GM21576 (cell line): ENCODE results near the gene UGT2A3.

ENCODE experiments used
- ATAC-seq: cut with Tn5 transposase; IDR thresholded peaks from one replicate; pipeline ENCODE4 v1.9.1; 2021; ENCODE audit warnings: mild to moderate bottlenecking, moderate library complexity; ENCODE audit not compliant: unreplicated experiment

Gene UGT2A3

DNA sequence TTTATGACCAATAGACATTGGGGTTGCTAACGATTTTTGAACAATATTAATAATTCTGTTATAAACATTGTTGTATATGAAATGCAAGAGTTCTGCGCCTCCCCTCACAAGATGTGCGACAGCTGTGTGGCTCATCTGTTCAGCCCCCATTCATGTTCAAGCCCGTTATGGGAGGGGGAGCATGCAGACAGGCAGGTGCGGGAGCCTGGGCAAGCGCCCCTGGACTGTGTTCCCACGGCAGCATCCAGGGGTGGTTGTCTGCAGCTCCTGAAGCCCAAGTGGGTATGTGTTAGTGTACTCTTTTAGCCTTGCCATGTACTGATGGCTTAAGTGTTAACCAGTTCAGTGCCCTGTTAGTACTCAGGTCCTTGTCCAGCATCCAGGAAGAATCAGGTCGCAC, 34.6 kb downstream of the UGT2A3 start:
- no peak for ATAC-seq

- no peak for ATAC-seq
These were observed 38.8 kb downstream of the UGT2A3 start for GRCh38 chr4:68912807-68913206.

- ATAC-seq, result no peak
These were observed 42.2 kb downstream of the UGT2A3 start for GRCh38 chr4:68909385-68909784.

DNA sequence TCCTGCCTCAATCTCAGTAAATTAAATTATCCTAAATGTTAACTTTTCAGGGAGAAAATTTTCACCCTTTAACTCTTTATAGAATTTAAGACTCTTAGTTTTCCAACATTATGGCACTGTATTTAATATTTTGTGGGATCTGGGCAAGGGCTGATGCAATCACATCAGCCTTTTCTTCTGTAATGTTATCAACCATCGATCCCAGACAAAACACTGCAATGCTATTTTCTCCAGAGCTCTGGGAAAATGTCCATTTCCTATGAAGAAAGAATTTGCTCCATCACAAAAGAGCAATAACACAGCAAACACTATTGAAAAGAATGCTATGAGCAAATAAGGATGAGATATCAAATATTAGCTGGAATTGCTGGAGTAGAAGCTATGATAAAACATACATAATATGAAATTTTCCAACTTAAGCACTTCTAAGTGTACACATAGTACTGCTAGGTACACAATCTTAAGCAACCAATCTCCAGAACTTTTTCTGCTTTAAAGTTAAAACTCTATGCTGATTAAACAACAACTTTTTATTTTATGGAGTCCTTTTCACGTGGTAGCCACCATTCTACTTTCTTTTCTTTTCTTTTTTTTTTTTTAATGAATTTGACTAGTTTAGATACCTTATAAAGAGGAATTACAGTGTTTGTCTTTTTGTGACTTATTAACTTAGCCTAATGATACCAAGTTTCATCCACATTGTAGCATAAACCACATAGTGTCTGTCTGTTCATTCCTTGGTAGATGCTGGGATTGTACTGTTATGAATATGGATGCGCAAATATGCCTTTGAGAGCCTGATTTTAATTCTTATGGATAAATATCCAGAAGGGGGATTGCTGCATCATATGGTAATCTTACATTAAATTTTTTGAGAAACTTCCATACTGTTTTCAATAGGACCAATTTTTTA, 43.6 kb downstream of the UGT2A3 start:
- no peak for ATAC-seq

GRCh38 chr4:68907245-68907644, 44.4 kb downstream of the UGT2A3 start:
- ATAC-seq, result no peak

DNA sequence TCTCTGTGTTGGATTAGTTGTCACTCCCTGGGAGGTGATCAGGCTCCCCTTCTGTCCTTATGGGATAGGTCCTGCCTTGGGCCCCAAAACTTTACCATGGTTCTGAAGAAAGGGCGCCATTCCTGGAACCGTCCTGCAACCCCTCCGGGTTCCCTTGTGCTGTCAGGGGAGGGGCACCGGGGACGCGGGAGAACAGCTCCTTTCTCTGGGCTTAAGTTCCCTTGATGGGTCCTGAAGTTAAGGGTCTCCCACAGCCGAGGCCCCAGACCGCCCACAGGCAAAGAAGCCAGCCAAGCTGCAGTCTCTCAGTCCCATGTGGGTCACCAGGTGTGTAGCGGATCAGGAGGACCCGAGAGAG, 44.8 kb downstream of the UGT2A3 start:
- no peak for ATAC-seq

DNA sequence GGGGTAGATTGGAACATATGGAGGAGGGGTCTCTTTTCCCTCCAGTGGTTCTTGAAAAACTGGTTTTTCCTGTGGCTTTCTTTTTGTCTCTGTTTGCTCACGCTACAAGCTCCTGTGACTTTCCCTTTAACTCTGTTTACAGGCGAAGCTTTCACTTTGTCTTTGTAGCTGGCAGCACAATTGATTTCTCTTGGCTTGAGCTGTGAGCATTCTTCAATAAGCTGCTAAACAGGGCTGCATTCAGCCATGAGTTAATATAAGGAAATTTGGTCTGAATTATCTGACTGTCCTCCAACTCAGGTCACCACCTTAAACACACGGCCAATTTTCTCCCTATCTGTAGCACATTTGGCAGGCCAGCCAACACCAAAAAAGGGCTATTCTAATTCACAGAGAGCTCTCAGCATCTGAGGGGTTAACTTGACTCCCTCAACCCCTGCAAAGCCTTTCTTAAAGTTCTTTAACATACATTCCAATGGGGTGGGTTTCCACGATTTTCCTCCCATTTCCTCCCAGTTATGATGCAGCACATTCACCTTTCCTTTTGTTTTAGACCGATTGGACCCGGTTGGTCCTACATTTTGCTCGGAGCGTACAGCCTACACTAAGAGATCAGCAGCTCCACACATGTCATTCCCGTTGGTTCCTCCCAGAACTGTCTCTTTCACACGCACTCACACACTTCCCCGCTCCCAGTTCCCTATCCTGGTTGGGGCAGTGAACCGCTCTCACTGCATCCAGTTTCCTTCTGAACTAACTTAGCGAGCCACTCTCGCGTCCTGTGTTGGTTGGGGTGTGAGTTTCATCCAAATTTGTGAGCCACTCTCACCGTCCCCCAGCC, 45.4 kb downstream of the UGT2A3 start:
- no peak for ATAC-seq

GRCh38 chr4:68905598-68905938, 46.0 kb downstream of the UGT2A3 start:
- ATAC-seq, result no peak

DNA sequence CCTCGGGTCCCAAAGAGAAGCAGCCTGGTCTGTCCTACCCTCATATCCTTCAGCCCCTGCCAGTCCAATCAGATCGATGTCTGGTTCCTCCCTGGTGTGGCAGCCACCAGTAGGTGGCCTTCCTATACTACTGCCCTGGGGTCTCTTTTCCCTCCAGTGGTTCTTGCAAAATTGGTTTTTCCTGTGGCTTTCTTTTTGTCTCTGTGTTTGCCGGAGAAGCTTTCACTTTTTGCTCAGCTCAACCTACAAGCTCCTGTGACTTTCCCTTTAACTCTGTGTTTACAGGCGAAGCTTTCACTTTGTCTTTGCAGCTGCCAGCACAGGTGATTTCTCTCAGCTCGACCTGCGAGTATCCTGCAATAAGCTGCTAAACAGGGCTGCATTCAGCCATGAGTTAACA, 46.8 kb downstream of the UGT2A3 start:
- ATAC-seq, result peak; percentile 48

- ATAC-seq, result no peak
These were observed 54.9 kb downstream of the UGT2A3 start for GRCh38 chr4:68896749-68897148.

- no peak for ATAC-seq
These were observed 55.9 kb downstream of the UGT2A3 start for GRCh38 chr4:68895561-68896198.

DNA sequence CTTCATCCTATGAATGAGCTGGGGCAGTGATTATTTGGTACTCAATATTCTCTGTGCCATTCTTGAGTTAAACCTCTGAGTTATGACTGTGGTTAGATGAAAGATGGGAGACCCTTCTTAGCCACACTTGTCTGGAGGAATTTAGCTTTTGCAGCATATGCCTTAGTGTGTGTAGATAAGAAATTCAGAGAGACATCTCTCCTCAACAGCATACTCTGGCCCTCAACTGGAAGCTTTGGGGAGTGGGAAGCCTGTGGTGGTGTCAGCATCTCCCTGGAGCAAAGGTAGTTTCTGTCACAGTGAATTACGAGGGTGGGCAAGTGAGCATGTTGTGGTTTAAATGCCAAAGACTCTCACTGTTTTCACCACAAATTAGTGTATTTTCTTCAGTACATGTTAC, 58.7 kb downstream of the UGT2A3 start:
- ATAC-seq, result no peak

DNA sequence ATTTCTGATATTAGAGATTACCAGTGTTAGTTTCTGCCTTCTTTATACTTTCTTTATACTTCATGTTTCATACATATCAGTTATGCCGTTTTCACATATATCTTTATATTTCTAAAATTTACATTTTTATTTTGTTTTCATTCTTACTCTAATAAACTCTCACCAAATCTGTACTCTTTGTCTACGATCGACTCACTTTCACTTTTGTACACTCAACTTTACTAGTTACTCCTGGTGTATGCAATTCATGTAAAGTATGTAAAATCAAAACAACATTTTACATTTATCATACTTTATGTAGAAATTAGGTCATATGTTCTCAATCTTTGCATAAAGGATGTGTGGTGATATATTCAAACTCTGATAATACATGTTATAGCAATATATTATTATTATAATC, 59.9 kb downstream of the UGT2A3 start:
- no peak for ATAC-seq

DNA sequence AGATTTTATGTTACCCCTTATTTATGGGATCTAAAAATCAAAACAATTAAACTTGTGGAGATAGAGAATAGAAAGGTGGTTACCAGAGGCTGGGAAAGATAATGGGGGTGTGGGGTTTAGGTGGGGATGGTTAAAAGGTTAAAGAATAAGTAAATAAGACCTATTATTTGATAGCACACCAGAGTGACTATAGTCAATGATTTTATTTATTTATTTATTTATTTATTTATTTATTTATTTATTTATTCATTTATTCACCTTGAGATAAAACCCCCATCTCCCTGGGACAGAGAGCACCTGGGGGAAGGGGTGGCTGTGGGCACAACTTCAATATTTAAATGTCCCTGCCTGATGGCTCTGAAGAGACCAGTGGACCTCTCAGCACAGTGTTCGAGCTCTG, 66.1 kb downstream of the UGT2A3 start:
- ATAC-seq, result no peak

DNA sequence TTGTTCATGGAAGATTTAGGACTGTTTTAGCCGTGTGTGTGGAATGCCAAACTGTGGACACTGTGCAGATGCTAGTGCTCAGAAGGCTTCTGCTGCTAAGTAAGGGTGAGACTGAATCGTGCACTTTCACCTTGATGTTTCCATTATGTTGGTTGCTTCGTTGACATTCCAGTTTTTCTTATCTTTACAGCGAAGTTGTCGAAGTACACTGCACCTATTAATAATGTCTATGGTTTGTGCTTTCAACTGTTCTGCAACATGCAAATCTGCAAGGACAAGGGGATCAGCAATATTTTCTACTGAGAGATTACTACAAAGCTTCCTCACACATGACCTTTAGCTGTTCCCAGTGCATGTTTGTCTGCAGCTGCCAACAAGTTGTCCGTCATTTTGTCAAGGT, 67.7 kb downstream of the UGT2A3 start:
- ATAC-seq, result no peak
